ENCODE data around the gene INSC.
A peak's percentile ranks its signal among the peaks of the same experiment; 100 is the strongest.

INSC gene

GRCh38 chr11:15075162-15075526, 39.6 kb upstream of the INSC start:
- DNase-seq (ENCODE audit: low read depth): no peak
- no peak overlapping the region for H3K4me3 ChIP-seq (ENCODE audit: low read length)
- no peak for TF ChIP-seq CTCF (IDR thresholded peaks at IDR 0.05; ENCODE audit: insufficient read depth, low read depth, low read length, missing control alignments)

GRCh38 chr11:15091175-15091574, 23.5 kb upstream of the INSC start:
- TF ChIP-seq CTCF (IDR thresholded peaks at IDR 0.05; ENCODE audit: insufficient read depth, low read depth, low read length, missing control alignments): no peak
- no peak for DNase-seq (ENCODE audit: low read depth)
- no peak overlapping the region for H3K4me3 ChIP-seq (ENCODE audit: low read length)

- peak; percentile 51 for DNase-seq (ENCODE audit: low read depth)
- no peak for TF ChIP-seq CTCF (IDR thresholded peaks at IDR 0.05; ENCODE audit: insufficient read depth, low read depth, low read length, missing control alignments)
- H3K4me3 ChIP-seq (ENCODE audit: low read length): no peak overlapping the region
These were observed 23.1 kb upstream of the INSC start for GRCh38 chr11:15091625-15092024.

GRCh38 chr11:15093432-15093831, 21.3 kb upstream of the INSC start:
- H3K4me3 ChIP-seq (ENCODE audit: low read length): no peak overlapping the region
- no peak for TF ChIP-seq CTCF (IDR thresholded peaks at IDR 0.05; ENCODE audit: insufficient read depth, low read depth, low read length, missing control alignments)
- no peak for DNase-seq (ENCODE audit: low read depth)

- TF ChIP-seq CTCF (IDR thresholded peaks at IDR 0.05; ENCODE audit: insufficient read depth, low read depth, low read length, missing control alignments): no peak
- peak; percentile 81 for DNase-seq (ENCODE audit: low read depth)
These were observed 18.9 kb upstream of the INSC start for GRCh38 chr11:15095736-15096228.

GRCh38 chr11:15097411-15097810, 17.3 kb upstream of the INSC start:
- no peak overlapping the region for H3K4me3 ChIP-seq (ENCODE audit: low read length)
- DNase-seq (ENCODE audit: low read depth): peak; percentile 20
- no peak for TF ChIP-seq CTCF (IDR thresholded peaks at IDR 0.05; ENCODE audit: insufficient read depth, low read depth, low read length, missing control alignments)

More at GRCh38 chr11:15095736-15096228, 18.9 kb upstream of the INSC start:
- H3K4me3 ChIP-seq (ENCODE audit: low read length): no peak overlapping the region

GRCh38 chr11:15099267-15099666, 15.5 kb upstream of the INSC start:
- DNase-seq (ENCODE audit: low read depth): no peak
- H3K4me3 ChIP-seq (ENCODE audit: low read length): no peak overlapping the region
- no peak for TF ChIP-seq CTCF (IDR thresholded peaks at IDR 0.05; ENCODE audit: insufficient read depth, low read depth, low read length, missing control alignments)

All from epithelial cell of esophagus (primary cell).